Islet of Langerhans (tissue), 1 donor: ENCODE measurements around the gene ARRDC2.

Source experiments
- FAIRE-seq: peaks from one replicate; lab custom pipeline; 2011; peaks lifted over from hg19 to GRCh38; lab: Jason Lieb, UNC

Gene ARRDC2

GRCh38 chr19:18058208-18059009 lies 50.4 kb downstream of the ARRDC2 start:
- FAIRE-seq, result no peak

GRCh38 chr19:18059297-18059696 lies 51.3 kb downstream of the ARRDC2 start:
- no peak for FAIRE-seq

- FAIRE-seq, result no peak
Measured at GRCh38 chr19:18059902-18060301, 51.9 kb downstream of the ARRDC2 start.

- FAIRE-seq, result no peak
Measured at GRCh38 chr19:18060472-18060871, 52.5 kb downstream of the ARRDC2 start.

- FAIRE-seq, result no peak
Measured at GRCh38 chr19:18062028-18062427, 54.1 kb downstream of the ARRDC2 start.

- no peak for FAIRE-seq
Measured at GRCh38 chr19:18063463-18063862, 55.5 kb downstream of the ARRDC2 start.
